Endothelial cell of umbilical vein (primary cell): ENCODE results near the gene ZNF205. TPM values are rescaled to one million over a fixed set of nuclear protein-coding genes. Genes with fewer than 3 reads are reported as not detected.

Source experiments
- BruUV-seq: library from RNA; stranded (reverse); fragments of 400-500 nt; replicated peaks from 2 replicates; lab custom pipeline; 2021; lab: Mats Ljungman, UMichigan
- CTCF ChIA-PET: fragments of 300-600, 350-600 bp; sonication (Branson Sonifier 250); formaldehyde crosslinking; loops from one replicate; lab custom pipeline; 2021; ENCODE audit warnings: antibody characterized with exemption, inconsistent platforms; lab: Charles Lee
- POLR2A ChIA-PET: fragments of 300-600, 350-600 bp; sonication (Branson Sonifier 250); formaldehyde crosslinking; loops from one replicate; lab custom pipeline; 2021; ENCODE audit warnings: antibody characterized with exemption, inconsistent platforms; lab: Charles Lee
- DNase-seq: peaks from one replicate; pipeline ENCODE4 v3.0.0-alpha.2; 2011; ENCODE audit warnings: low read depth, low spot score
- FAIRE-seq: peaks from 2 replicates; lab custom pipeline; 2011; peaks lifted over from hg19 to GRCh38; lab: Jason Lieb, UNC
- H2AFZ ChIP-seq: 2 replicates; pipeline ENCODE4 v1.6.0; 2012; ENCODE audit warnings: low read depth, low read length, control low read depth, inconsistent platforms
- H3K27ac ChIP-seq: 2 replicates; pipeline ENCODE4 v1.5.1; 2011; ENCODE audit warnings: low read depth, mild to moderate bottlenecking, control low read depth, low read length, moderate library complexity; ENCODE audit not compliant: insufficient read depth
- H3K27me3 ChIP-seq, 2 experiments: 2 replicates each; pipeline versions ENCODE4 v1.6.0 to v1.6.1; 2011; ENCODE audit warnings: low read length in 2 of 2, mixed read lengths in 1 of 2; ENCODE audit not compliant: control insufficient read depth in 2 of 2, insufficient read depth in 2 of 2
- H3K36me3 ChIP-seq, 2 experiments: 2 replicates in 1 of 2; 3 replicates in 1 of 2; pipeline ENCODE4 v1.5.1; 2011; ENCODE audit warnings: low read length in 2 of 2, mild to moderate bottlenecking in 1 of 2, moderate library complexity in 1 of 2; ENCODE audit not compliant: control insufficient read depth in 2 of 2, insufficient read depth in 2 of 2; ENCODE audit errors: extremely low read depth in 1 of 2
- H3K4me1 ChIP-seq: 3 replicates; pipeline ENCODE4 v1.5.1; 2011; ENCODE audit warnings: mild to moderate bottlenecking, low read length; ENCODE audit not compliant: control insufficient read depth, insufficient read depth; ENCODE audit errors: extremely low read depth
- H3K4me2 ChIP-seq: 2 replicates; pipeline ENCODE4 v1.6.1; 2011; ENCODE audit warnings: low read length, control low read depth, mixed read lengths; ENCODE audit not compliant: insufficient read depth
- H3K4me3 ChIP-seq, 3 experiments: fragments of 200-600 bp in 1 of 3; sonication (generic), shearing (Covaris generic) in 1 of 3; replicated peaks in 1 of 3; 2 replicates each; pipeline ENCODE4 v1.5.1; 2011 to 2016; ENCODE audit warnings: control low read depth in 3 of 3, low read length in 3 of 3, mild to moderate bottlenecking in 2 of 3, inconsistent platforms in 1 of 3, low read depth in 1 of 3, moderate library complexity in 1 of 3; ENCODE audit not compliant: insufficient read depth in 1 of 3
- H3K79me2 ChIP-seq: 2 replicates; pipeline ENCODE4 v1.6.0; 2012; ENCODE audit warnings: low read length, inconsistent platforms; ENCODE audit not compliant: control insufficient read depth, insufficient read depth
- H3K9ac ChIP-seq: replicated peaks from 2 replicates; pipeline ENCODE3; 2011; ENCODE audit warnings: low read length, control low read depth; ENCODE audit not compliant: insufficient read depth; ENCODE audit errors: extremely low read depth
- H3K9me1 ChIP-seq: replicated peaks from 3 replicates; pipeline ENCODE4 v1.6.0; 2011; ENCODE audit warnings: mild to moderate bottlenecking, low read length; ENCODE audit not compliant: control insufficient read depth, insufficient read depth; ENCODE audit errors: extremely low read depth
- H3K9me3 ChIP-seq: replicated peaks from 2 replicates; pipeline ENCODE4 v1.5.1; 2012; ENCODE audit warnings: low read length, inconsistent platforms; ENCODE audit not compliant: control insufficient read depth, insufficient read depth
- H4K20me1 ChIP-seq: replicated peaks from 2 replicates; pipeline ENCODE3; 2011; ENCODE audit warnings: mild to moderate bottlenecking, low read length; ENCODE audit not compliant: control insufficient read depth, insufficient read depth; ENCODE audit errors: extremely low read depth
- EZH2 ChIP-seq: IDR thresholded peaks from 2 replicates; pipeline ENCODE4 v1.6.1; 2012; ENCODE audit warnings: borderline replicate concordance, low read depth, mild to moderate bottlenecking, moderate library complexity, low read length, inconsistent platforms; ENCODE audit not compliant: severe bottlenecking
- FOS ChIP-seq: IDR thresholded peaks from 2 replicates; pipeline ENCODE4 v1.6.1; 2011; ENCODE audit warnings: mild to moderate bottlenecking, low read length, moderate library complexity, borderline replicate concordance; ENCODE audit not compliant: insufficient read depth
- GATA2 ChIP-seq: IDR thresholded peaks from 2 replicates; pipeline ENCODE4 v1.7.0; 2011; ENCODE audit warnings: low read depth, mild to moderate bottlenecking, moderate library complexity, mixed read lengths, low read length; ENCODE audit not compliant: insufficient read length, insufficient read depth
- JUN ChIP-seq: IDR thresholded peaks from 2 replicates; pipeline ENCODE4 v1.6.1; 2011; ENCODE audit warnings: borderline replicate concordance, low read depth; ENCODE audit not compliant: insufficient read length, insufficient read depth
- MYC ChIP-seq: IDR thresholded peaks from one replicate; pipeline ENCODE4 v1.6.1; 2011; ENCODE audit warnings: mild to moderate bottlenecking, low read depth, low read length
- POLR2A ChIP-seq: IDR thresholded peaks from 2 replicates; pipeline ENCODE4 v1.6.1; 2012; ENCODE audit warnings: low read depth, mild to moderate bottlenecking, control low read depth, low read length
- POLR2AphosphoS5 ChIP-seq: IDR thresholded peaks from 2 replicates; pipeline ENCODE4 v1.6.1; 2012; ENCODE audit warnings: low read depth, mild to moderate bottlenecking, control low read depth, low read length, moderate library complexity; ENCODE audit not compliant: insufficient read depth
- dilution Hi-C: fragments of 300-500 bp; cut with MboI; formaldehyde crosslinking; loops from one replicate; pipeline ENCODE4 v1.15.0; 2019; ENCODE audit warnings: low sequenced_read_pairs; ENCODE audit not compliant: extremely low pct_ligation_motif_present
- intact Hi-C: fragments of 100-400 bp; cut with micrococcal nuclease; formaldehyde crosslinking; loops from one replicate; pipeline ENCODE4 v1.10.0; 2022
- polyA plus RNA-seq, 4 experiments: library from polyadenylated mRNA; depleted of rRNA in 3 of 4; stranded (reverse) in 3 of 4; unstranded in 1 of 4; fragments of >200 nt; gene quantifications; 2 replicates each; pipeline versions ENCODE4 v1.2.1 to v1.2.3, GENCODE V29; 2011 to 2012; ENCODE audit warnings: missing spikeins in 1 of 4
- total RNA-seq: library from RNA; stranded (reverse); gene quantifications from 2 replicates; pipeline ENCODE4 v1.2.3, GENCODE V29; 2021
- TF ChIP-seq, protein P1 (sequence below), 2 donors: IDR thresholded peaks; 1 replicate in 1 of 2; 2 replicates in 1 of 2; pipeline ENCODE4 v1.5.1; 2011; ENCODE audit warnings: low read length in 2 of 2, mild to moderate bottlenecking in 2 of 2, moderate library complexity in 2 of 2, control low read depth in 1 of 2, inconsistent platforms in 1 of 2, low read depth in 1 of 2; ENCODE audit not compliant: insufficient read depth in 1 of 2; ENCODE audit errors: extremely low read depth in 1 of 2
- TF ChIP-seq, protein P2 (sequence below): IDR thresholded peaks from 2 replicates; pipeline ENCODE4 v1.6.1; 2011; ENCODE audit not compliant: insufficient read depth, insufficient read length

ZNF205 gene
- total and polyA plus RNA-seq, 2 donors (not counting 3 experiments of a cell fraction or from before 2014, with no cell fraction given): 18.5 to 19.0 TPM

DNA sequence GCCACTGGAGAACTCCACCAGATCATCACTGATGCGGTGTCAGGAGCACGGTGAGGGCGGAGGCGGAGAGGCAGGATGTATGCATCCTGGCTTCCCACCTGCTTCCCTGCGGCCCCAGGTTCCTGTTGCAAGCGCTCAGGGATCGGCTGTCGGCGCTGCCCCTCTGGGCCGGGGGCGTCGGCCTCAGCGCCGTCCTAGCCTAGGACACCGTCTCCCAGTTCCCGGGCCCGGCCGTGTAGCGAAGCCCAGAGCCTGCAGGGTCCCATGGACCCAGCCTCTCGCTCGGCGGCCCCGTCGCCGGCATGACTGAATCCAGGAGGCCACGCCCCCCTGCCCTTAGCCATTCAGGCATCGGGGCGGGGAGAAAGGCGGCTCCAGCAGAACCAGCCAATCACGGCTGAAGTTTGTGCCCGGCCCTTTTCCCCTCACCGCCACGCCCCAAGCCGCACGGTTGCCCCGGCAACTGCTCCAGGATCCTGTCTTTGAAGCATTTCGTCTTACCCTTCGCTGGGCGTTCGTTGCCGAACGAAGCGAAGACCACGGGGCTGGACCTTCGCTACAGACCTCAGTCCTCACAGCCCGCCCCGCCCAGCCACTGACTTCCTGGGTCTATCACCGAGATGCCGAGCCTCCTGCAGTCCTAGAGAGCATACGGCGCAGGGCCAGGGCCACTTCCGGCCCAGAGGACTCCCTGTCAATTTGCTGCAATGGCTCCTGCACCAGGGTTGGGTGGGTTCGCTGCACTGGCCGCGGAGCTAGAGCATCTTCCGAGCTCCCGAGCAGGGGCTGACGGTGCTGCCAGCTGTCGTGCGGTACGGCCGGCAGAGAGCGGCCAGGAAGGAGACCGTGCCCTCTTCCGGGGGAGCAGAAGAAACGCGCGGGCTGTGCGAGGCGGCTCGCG, 11.8 kb downstream of the ZNF205 start:
- Histone ChIP-seq H3K79me2 (no peaks in the 10 kb centered on the region), H3K27ac (no peak overlapping the region), H3K9ac (peak overlapping the region; percentile 39), H3K4me1 (peaks cover 8% of the 10 kb centered on the region), H3K4me3 (peak overlapping the region; percentile 45 to 58 (median 46)), H3K27me3 (no peaks in the 10 kb centered on the region), H4K20me1 (no peaks in the 10 kb centered on the region), H3K9me3 (no peaks in the 10 kb centered on the region), H3K36me3 (peaks cover 7 to 17% of the 10 kb centered on the region in 2 experiments), H3K9me1 (no peaks in the 10 kb centered on the region), H3K4me2 (peak overlapping the region; percentile 91), H2AFZ (peak overlapping the region; percentile 77)
- peak; percentile 96 for FAIRE-seq
- intact Hi-C loops: loop anchor here (1.0 to 2.0 kb wide), 3 partner anchors 17 to 65 kb away; no protein-coding TSS in a partner anchor
- BruUV-seq: no TSS peak
- peak; percentile 95 for DNase-seq
- TF ChIP-seq JUN (no peak), FOS (no peak), EZH2 (no peak), POLR2AphosphoS5 (peak; percentile 37), MYC (no peak), GATA2 (no peak), POLR2A (peak; percentile 55)
- TF ChIP-seq, protein P1, sequence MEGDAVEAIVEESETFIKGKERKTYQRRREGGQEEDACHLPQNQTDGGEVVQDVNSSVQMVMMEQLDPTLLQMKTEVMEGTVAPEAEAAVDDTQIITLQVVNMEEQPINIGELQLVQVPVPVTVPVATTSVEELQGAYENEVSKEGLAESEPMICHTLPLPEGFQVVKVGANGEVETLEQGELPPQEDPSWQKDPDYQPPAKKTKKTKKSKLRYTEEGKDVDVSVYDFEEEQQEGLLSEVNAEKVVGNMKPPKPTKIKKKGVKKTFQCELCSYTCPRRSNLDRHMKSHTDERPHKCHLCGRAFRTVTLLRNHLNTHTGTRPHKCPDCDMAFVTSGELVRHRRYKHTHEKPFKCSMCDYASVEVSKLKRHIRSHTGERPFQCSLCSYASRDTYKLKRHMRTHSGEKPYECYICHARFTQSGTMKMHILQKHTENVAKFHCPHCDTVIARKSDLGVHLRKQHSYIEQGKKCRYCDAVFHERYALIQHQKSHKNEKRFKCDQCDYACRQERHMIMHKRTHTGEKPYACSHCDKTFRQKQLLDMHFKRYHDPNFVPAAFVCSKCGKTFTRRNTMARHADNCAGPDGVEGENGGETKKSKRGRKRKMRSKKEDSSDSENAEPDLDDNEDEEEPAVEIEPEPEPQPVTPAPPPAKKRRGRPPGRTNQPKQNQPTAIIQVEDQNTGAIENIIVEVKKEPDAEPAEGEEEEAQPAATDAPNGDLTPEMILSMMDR (IDR thresholded peaks at IDR 0.05; ENCODE audit: extremely low read depth in 1 of 2, insufficient read depth in 1 of 2, low read depth in 1 of 2, low read length in 2 of 2): peak in 1 of 2 donors; percentile 35
- TF ChIP-seq, protein P2, sequence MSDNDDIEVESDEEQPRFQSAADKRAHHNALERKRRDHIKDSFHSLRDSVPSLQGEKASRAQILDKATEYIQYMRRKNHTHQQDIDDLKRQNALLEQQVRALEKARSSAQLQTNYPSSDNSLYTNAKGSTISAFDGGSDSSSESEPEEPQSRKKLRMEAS: no peak
- CTCF ChIA-PET: interaction anchor here (0.9 to 6.9 kb wide), 7 partner anchors 10 to 93 kb away, joined by 3 to 113 read pairs (median 3); partner anchors contain the start of gene ZNF213
- POLR2A ChIA-PET: no interaction called here
- dilution Hi-C loops: no loop called here
